Measurements from ENCODE around the gene LRPPRC. TPM values are rescaled to one million over a fixed set of nuclear protein-coding genes. Genes with fewer than 3 reads are reported as not detected.

The LRPPRC gene
- total RNA-seq, 2 experiments from 2014 or later: 189 to 191 TPM

- intact Hi-C loops (cut with DNase I, micrococcal nuclease): no loop called here
- Mint-ChIP-seq H3K4me3 (no peak overlapping the region), H3K27ac (no peak overlapping the region), H3K4me1 (peaks cover 9% of the 10 kb centered on the region), H3K9me3 (ENCODE audit: low read depth) (no peaks in the 10 kb centered on the region), H3K27me3 (no peaks in the 10 kb centered on the region), H3K36me3 (ENCODE audit: low read depth) (peaks cover 74% of the 10 kb centered on the region)
- CTCF ChIA-PET: interaction anchor here (0.6 kb wide), 1 partner anchor 433 kb away, joined by 3 read pairs; no protein-coding TSS in a partner anchor
- ATAC-seq: no peak
- no peak for DNase-seq
- POLR2A ChIA-PET: no interaction called here
Measured at GRCh38 chr2:43889416-43889815, 106.4 kb downstream of the LRPPRC start.

- DNase-seq (no peak), ATAC-seq (no peak)
- ChIA-PET CTCF (no interaction called here), POLR2A (interaction anchor here (0.6 kb wide), 1 partner anchor 263 kb away, joined by 3 read pairs; no protein-coding TSS in a partner anchor)
- Mint-ChIP-seq H3K4me1 (peaks cover 9% of the 10 kb centered on the region), H3K4me3 (no peak overlapping the region), H3K27ac (no peak overlapping the region), H3K27me3 (no peaks in the 10 kb centered on the region), H3K36me3 (ENCODE audit: low read depth) (peaks cover 56% of the 10 kb centered on the region), H3K9me3 (ENCODE audit: low read depth) (no peaks in the 10 kb centered on the region)
- intact Hi-C loops (cut with DNase I, micrococcal nuclease): no loop called here
Measured at GRCh38 chr2:43887176-43887575, 108.6 kb downstream of the LRPPRC start.

DNA sequence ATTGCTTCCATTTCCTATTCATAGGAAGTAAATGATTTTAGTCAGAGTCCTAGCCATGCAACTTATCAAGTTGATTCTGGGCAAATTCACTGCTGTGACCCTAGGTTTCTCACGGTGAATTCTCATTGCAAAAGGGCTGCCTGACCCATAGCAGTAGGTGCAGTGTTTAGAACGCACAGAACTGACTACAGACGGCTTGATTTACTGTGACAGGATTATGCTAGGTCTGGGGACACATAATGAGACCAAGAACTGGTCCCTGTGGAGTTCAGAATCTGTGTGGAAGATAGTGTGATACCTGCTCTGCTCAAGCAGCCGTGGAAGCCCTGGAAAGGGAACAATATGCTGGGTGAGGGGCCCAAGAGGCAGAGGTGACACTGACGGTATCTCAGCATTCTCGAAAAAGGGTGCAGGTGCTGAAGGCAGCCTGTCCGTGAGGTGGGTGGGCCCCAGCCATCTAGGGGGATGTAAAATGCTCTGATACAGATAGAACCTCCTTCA lies 110.6 kb downstream of the LRPPRC start:
- H3K4me3 Mint-ChIP-seq: no peak overlapping the region
- no peak for DNase-seq
- POLR2A ChIA-PET: no interaction called here
- CTCF ChIA-PET: no interaction called here
- ATAC-seq: no peak
- peaks cover 40% of the 10 kb centered on the region for H3K36me3 Mint-ChIP-seq (ENCODE audit: low read depth)
- intact Hi-C loops (cut with DNase I, micrococcal nuclease): no loop called here
- peaks cover 9% of the 10 kb centered on the region for H3K4me1 Mint-ChIP-seq
- no peak overlapping the region for H3K27ac Mint-ChIP-seq
- no peaks in the 10 kb centered on the region for H3K9me3 Mint-ChIP-seq (ENCODE audit: low read depth)
- no peaks in the 10 kb centered on the region for H3K27me3 Mint-ChIP-seq

- POLR2A ChIA-PET: interaction anchor here (0.7 kb wide), 1 partner anchor 114 kb away, joined by 3 read pairs; no protein-coding TSS in a partner anchor
Measured at GRCh38 chr2:43884689-43885088, 111.1 kb downstream of the LRPPRC start.

DNA sequence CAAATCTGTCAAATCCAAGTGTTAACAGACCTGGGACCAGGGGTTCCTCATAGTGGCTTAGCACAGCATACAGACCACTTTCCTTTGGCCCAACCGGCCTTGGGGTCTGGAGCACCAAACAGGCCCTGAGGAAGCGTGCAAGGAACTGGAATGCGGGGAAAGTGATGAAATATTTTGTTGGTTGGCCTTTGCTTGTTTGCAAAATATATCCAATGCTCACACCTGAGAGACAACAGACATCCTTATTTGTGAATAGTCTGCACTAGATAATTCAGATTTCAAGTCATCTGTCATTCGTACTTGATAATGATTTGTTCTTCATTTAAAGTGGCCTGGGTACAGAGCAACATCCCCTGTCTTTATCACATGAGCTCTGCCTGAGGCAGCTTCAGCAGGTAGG lies 113.5 kb downstream of the LRPPRC start:
- ATAC-seq: no peak
- POLR2A ChIA-PET: no interaction called here

More at GRCh38 chr2:43884689-43885088, 111.1 kb downstream of the LRPPRC start:
- Mint-ChIP-seq H3K9me3 (ENCODE audit: low read depth) (no peaks in the 10 kb centered on the region), H3K4me3 (no peak overlapping the region), H3K27me3 (no peaks in the 10 kb centered on the region), H3K4me1 (peaks cover 9% of the 10 kb centered on the region), H3K36me3 (ENCODE audit: low read depth) (peaks cover 35% of the 10 kb centered on the region), H3K27ac (no peak overlapping the region)
- ATAC-seq (no peak), DNase-seq (no peak)
- CTCF ChIA-PET: no interaction called here
- intact Hi-C loops (cut with DNase I, micrococcal nuclease): no loop called here

DNA sequence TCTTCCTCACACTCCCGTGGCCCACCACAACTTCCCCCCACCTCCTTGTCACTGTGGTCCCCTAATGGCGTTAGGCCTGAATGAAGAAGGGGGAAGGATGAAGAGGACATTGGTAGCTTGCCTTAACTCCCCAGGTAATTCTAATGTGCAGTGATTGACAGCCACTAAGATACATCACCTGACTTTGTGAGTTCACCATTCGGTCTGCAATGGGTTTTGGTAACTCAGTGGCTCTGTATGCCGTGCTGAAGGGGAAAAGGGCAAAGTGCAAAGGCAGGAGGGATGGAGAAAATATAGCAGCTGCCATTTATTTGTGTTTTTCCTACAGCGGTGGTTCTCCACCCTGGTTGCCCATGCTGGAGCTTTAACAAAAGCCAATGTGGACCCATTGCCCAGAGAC lies 114.8 kb downstream of the LRPPRC start:
- CTCF ChIA-PET: interaction anchor here (0.6 to 0.9 kb wide), 2 partner anchors 113 to 428 kb away, joined by 3 read pairs; no protein-coding TSS in a partner anchor
- POLR2A ChIA-PET: no interaction called here
- H3K4me1 Mint-ChIP-seq: peaks cover 6% of the 10 kb centered on the region
- intact Hi-C loops (cut with DNase I, micrococcal nuclease): no loop called here
- H3K27me3 Mint-ChIP-seq: peaks cover 8% of the 10 kb centered on the region
- ATAC-seq (no peak), DNase-seq (no peak)
- H3K9me3 Mint-ChIP-seq (ENCODE audit: low read depth): no peaks in the 10 kb centered on the region
- H3K27ac Mint-ChIP-seq: no peak overlapping the region
- no peak overlapping the region for H3K4me3 Mint-ChIP-seq
- peaks cover 3% of the 10 kb centered on the region for H3K36me3 Mint-ChIP-seq (ENCODE audit: low read depth)

More for the DNA sequence above, 113.5 kb downstream of the LRPPRC start:
- Mint-ChIP-seq H3K27ac (no peak overlapping the region), H3K4me1 (peaks cover 13% of the 10 kb centered on the region), H3K9me3 (ENCODE audit: low read depth) (no peaks in the 10 kb centered on the region), H3K36me3 (ENCODE audit: low read depth) (peaks cover 13% of the 10 kb centered on the region), H3K27me3 (peaks cover 5% of the 10 kb centered on the region), H3K4me3 (no peak overlapping the region)
- CTCF ChIA-PET: no interaction called here
- no peak for DNase-seq
- intact Hi-C loops (cut with DNase I, micrococcal nuclease): no loop called here

DNA sequence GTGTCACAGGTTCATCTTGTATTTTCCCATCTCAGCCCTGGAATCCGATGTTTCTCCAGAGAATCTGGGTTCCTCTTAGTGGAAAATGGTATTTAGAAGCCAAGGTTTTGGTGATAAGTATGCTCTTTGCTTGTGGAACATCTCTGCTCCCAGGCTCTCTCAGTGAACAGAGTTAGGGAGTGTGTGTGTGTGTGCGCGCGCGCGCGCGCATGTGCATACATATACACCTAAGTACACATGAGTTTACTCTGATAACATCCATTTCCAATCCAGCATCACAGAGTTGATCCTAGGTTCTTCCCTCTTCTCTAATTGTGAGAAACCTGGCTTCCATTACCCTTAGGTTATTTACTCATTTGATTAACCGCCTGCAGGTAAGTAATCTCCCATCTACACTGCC lies 115.3 kb downstream of the LRPPRC start:
- DNase-seq (no peak), ATAC-seq (no peak)
- H3K9me3 Mint-ChIP-seq (ENCODE audit: low read depth): no peaks in the 10 kb centered on the region
- H3K4me3 Mint-ChIP-seq: no peak overlapping the region
- peaks cover 3% of the 10 kb centered on the region for H3K36me3 Mint-ChIP-seq (ENCODE audit: low read depth)
- no peak overlapping the region for H3K27ac Mint-ChIP-seq
- CTCF ChIA-PET: no interaction called here
- intact Hi-C loops (cut with DNase I, micrococcal nuclease): no loop called here
- peaks cover 8% of the 10 kb centered on the region for H3K27me3 Mint-ChIP-seq
- peaks cover 6% of the 10 kb centered on the region for H3K4me1 Mint-ChIP-seq
- POLR2A ChIA-PET: no interaction called here

DNA sequence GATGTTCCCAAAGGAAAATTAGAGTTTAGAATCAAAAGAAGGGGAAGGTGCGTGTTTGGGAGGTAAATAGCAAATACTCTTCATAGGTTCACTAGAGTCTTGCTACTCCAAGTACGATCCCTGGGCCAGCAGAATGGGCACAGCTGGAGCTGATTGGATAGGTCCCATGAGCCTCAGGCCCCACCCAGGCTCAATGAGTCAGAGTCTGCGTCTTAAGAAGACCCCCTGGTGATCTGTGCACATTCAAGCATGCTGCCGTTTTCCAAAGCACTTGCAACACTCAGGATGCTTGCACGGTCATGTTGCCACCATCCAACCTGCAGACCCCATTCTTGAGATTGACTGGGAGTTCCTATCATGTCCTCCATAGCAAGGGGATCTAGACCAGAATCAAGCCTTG lies 116.5 kb downstream of the LRPPRC start:
- H3K4me3 Mint-ChIP-seq: no peak overlapping the region
- CTCF ChIA-PET: interaction anchor here (0.7 kb wide), 1 partner anchor 81 kb away, joined by 3 read pairs; no protein-coding TSS in a partner anchor

GRCh38 chr2:43877782-43878464 lies 117.9 kb downstream of the LRPPRC start:
- CTCF ChIA-PET: interaction anchor here (0.6 to 1.7 kb wide), 17 partner anchors 10 to 604 kb away, joined by 3 to 7 read pairs (median 3); no protein-coding TSS in a partner anchor
- Mint-ChIP-seq H3K27ac (no peak overlapping the region), H3K9me3 (ENCODE audit: low read depth) (no peaks in the 10 kb centered on the region), H3K4me1 (peaks cover 6% of the 10 kb centered on the region), H3K4me3 (no peak overlapping the region), H3K36me3 (ENCODE audit: low read depth) (no peaks in the 10 kb centered on the region), H3K27me3 (peaks cover 11% of the 10 kb centered on the region)
- peak; percentile 84 for DNase-seq
- peak; percentile 88 for ATAC-seq
- POLR2A ChIA-PET: no interaction called here
- intact Hi-C loops (cut with DNase I, micrococcal nuclease): loop anchor here (1.0 to 5.0 kb wide), 3 partner anchors 166 to 1079 kb away; no protein-coding TSS in a partner anchor

More for the DNA sequence above, 116.5 kb downstream of the LRPPRC start:
- ATAC-seq (no peak), DNase-seq (no peak)
- peaks cover 10% of the 10 kb centered on the region for H3K27me3 Mint-ChIP-seq
- H3K4me1 Mint-ChIP-seq: peaks cover 6% of the 10 kb centered on the region
- no peaks in the 10 kb centered on the region for H3K36me3 Mint-ChIP-seq (ENCODE audit: low read depth)
- H3K27ac Mint-ChIP-seq: no peak overlapping the region
- POLR2A ChIA-PET: no interaction called here
- H3K9me3 Mint-ChIP-seq (ENCODE audit: low read depth): no peaks in the 10 kb centered on the region
- intact Hi-C loops (cut with DNase I, micrococcal nuclease): loop anchor here (2.0 to 5.0 kb wide), 2 partner anchors 266 to 1078 kb away; no protein-coding TSS in a partner anchor

- ChIA-PET POLR2A (no interaction called here), CTCF (interaction anchor here (0.9 to 1.3 kb wide), 3 partner anchors 9 to 67 kb away, joined by 3 to 4 read pairs (median 3); no protein-coding TSS in a partner anchor)
- DNase-seq: no peak
- intact Hi-C loops (cut with DNase I, micrococcal nuclease): loop anchor here in 1 of 2 experiments (5.0 kb wide), 1 partner anchor 1082 kb away; no protein-coding TSS in a partner anchor
- Mint-ChIP-seq H3K9me3 (ENCODE audit: low read depth) (no peaks in the 10 kb centered on the region), H3K36me3 (ENCODE audit: low read depth) (no peaks in the 10 kb centered on the region), H3K4me3 (no peak overlapping the region), H3K27ac (no peak overlapping the region), H3K4me1 (peaks cover 6% of the 10 kb centered on the region), H3K27me3 (peaks cover 16% of the 10 kb centered on the region)
- ATAC-seq: no peak
Measured at GRCh38 chr2:43874776-43875451, 120.9 kb downstream of the LRPPRC start.

DNA sequence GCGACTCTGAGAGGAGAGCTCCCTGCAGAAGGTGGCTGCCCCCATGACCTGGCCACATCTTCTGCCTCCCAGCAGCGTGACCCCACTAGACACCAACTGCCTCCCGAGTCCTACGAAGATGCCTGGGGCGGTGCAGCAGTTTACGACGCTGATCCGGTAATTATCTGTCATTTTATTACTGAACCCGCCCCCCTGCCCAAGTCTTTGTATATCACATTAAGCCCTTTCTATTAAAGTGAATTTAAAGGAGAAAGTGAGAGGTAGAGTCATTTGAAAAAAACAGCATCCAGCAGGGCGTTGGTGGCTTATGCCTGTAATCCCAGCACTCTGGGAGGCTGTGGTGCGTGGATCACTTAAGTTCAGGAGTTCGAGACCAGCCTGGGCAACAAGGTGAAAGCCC lies 123.6 kb downstream of the LRPPRC start:
- no peak for DNase-seq
- CTCF ChIA-PET: no interaction called here
- ATAC-seq: no peak
- H3K4me1 Mint-ChIP-seq: no peaks in the 10 kb centered on the region
- POLR2A ChIA-PET: interaction anchor here (0.7 kb wide), 1 partner anchor 117 kb away, joined by 3 read pairs; no protein-coding TSS in a partner anchor
- intact Hi-C loops (cut with DNase I, micrococcal nuclease): no loop called here
- no peaks in the 10 kb centered on the region for H3K36me3 Mint-ChIP-seq (ENCODE audit: low read depth)
- H3K27me3 Mint-ChIP-seq: peaks cover 22% of the 10 kb centered on the region
- H3K27ac Mint-ChIP-seq: no peak overlapping the region
- no peaks in the 10 kb centered on the region for H3K9me3 Mint-ChIP-seq (ENCODE audit: low read depth)
- H3K4me3 Mint-ChIP-seq: no peak overlapping the region

All from activated CD4-positive, alpha-beta T cell treated with anti-CD3 and anti-CD28 coated beads for 36 hours (primary cell).